Measurements from ENCODE around the gene MYO7B. TPM values are rescaled to one million over a fixed set of nuclear protein-coding genes. Genes with fewer than 3 reads are reported as not detected.

The MYO7B gene
- total RNA-seq, 1 donor from 2014 or later, result 0.44 TPM

DNA sequence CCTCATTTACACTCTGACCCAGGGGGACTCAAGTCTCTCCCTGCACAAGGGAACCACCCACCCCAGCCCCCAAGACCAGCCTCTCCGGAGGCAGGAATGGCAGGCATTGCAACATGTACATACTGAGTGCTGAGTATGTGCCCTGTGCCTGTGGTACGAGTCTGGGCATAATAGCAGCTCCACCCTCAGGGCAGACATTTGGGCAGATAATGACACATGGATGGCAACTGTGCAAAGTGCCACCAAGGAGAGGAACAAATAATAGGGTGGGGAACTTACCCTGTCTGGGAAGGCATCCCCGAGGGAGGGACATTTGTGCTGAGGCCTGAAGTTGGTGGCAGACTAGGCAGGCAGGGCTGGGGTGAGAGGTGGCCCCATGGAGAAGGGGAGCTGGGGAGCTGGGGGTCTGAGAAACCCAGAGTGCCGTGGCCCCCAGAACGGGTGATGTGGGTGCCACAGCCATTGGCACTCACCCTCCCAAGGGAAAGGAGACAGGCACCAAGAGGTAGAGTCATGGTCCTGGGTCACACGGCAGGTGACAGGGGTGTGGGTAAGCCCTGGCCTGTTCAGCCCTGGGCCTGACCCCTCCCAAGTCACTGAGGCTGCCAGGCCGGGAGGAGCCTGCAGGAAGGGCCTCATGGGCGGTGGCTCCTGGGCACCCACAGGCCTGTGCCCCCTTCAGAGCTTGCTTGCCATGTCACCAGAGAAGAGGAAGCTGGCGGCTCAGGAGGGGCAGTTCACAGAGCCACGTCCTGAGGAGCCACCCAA lies 94.8 kb downstream of the MYO7B start:
- H3K9me3 ChIP-seq (replicated peaks), result no peaks in the 10 kb centered on the region
- DNase-seq, result peak; percentile 16
- TF ChIP-seq, protein P1, sequence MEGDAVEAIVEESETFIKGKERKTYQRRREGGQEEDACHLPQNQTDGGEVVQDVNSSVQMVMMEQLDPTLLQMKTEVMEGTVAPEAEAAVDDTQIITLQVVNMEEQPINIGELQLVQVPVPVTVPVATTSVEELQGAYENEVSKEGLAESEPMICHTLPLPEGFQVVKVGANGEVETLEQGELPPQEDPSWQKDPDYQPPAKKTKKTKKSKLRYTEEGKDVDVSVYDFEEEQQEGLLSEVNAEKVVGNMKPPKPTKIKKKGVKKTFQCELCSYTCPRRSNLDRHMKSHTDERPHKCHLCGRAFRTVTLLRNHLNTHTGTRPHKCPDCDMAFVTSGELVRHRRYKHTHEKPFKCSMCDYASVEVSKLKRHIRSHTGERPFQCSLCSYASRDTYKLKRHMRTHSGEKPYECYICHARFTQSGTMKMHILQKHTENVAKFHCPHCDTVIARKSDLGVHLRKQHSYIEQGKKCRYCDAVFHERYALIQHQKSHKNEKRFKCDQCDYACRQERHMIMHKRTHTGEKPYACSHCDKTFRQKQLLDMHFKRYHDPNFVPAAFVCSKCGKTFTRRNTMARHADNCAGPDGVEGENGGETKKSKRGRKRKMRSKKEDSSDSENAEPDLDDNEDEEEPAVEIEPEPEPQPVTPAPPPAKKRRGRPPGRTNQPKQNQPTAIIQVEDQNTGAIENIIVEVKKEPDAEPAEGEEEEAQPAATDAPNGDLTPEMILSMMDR (IDR thresholded peaks at IDR 0.05; ENCODE audit: borderline replicate concordance), result no peak
- intact Hi-C loops (cut with micrococcal nuclease), result no loop called here
- H3K27ac ChIP-seq (replicated peaks), result peak overlapping the region; percentile 94
- H3K4me3 ChIP-seq, result no peak overlapping the region
- peaks cover 2% of the 10 kb centered on the region for H3K27me3 ChIP-seq (ENCODE audit: low read depth)
- peaks cover 97% of the 10 kb centered on the region for H3K4me1 ChIP-seq
- no peaks in the 10 kb centered on the region for H3K36me3 ChIP-seq

DNA sequence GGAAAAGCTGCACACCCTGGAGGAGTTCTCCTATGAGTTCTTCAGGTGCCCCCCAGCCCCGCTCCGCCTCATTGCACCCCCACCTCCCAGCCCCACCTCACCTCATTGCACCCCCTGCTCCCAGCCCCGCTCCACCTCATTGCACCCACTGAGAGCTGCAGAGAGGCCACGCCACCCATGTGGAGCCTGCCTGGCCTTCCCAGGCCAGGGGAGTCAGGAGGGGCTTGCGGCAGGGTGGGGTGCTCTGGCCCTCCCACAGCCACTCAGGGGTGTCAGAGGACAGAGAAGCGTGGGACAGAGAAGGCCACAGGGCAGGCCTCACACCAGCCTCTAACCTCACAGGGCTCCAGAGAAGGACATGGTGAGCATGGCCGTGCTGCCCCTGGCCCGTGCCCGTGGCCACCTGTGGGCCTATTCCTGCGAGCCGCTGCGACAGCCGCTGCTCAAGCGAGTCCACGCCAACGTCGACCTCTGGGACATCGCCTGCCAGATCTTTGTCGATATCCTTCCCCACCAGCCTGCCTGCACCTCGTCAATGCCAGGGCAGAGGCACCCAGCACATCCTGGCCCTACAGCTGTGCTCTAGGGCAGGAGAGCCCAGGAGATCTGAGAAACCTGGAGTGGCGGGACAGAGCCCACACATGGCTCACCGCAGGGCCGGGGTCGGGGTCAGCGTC lies 95.5 kb downstream of the MYO7B start:
- intact Hi-C loops (cut with micrococcal nuclease), result no loop called here
- TF ChIP-seq, protein P1 (IDR thresholded peaks at IDR 0.05; ENCODE audit: borderline replicate concordance), result no peak
- no peaks in the 10 kb centered on the region for H3K9me3 ChIP-seq (replicated peaks)
- H3K4me1 ChIP-seq, result peaks cover 97% of the 10 kb centered on the region
- no peaks in the 10 kb centered on the region for H3K27me3 ChIP-seq (ENCODE audit: low read depth)
- no peaks in the 10 kb centered on the region for H3K36me3 ChIP-seq
- H3K4me3 ChIP-seq, result no peak overlapping the region
- DNase-seq, result peak; percentile 14
- H3K27ac ChIP-seq (replicated peaks), result peak overlapping the region; percentile 94

DNA sequence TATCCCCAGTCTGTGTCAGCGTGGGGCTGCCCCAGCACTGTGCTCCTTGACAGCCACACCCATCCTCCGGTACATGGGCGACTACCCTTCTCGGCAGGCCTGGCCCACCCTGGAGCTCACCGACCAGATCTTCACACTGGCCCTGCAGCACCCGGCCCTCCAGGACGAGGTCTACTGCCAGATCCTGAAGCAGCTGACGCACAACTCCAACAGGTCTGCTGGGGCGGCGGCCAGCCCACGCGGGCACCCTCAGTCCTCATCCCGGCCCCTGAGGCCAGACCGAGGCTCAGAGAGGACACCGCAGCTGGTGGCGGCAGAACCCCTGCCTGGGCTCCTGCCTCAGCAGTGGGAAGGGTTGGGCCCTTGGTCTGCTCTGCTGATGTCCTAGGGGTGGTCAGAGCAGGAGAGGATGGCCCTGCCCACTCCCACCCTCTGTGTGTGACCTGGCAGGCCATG lies 96.1 kb downstream of the MYO7B start:
- Histone ChIP-seq H3K27me3 (ENCODE audit: low read depth) (no peaks in the 10 kb centered on the region), H3K9me3 (replicated peaks) (no peaks in the 10 kb centered on the region), H3K4me3 (no peak overlapping the region), H3K27ac (replicated peaks) (peak overlapping the region; percentile 94), H3K4me1 (peaks cover 98% of the 10 kb centered on the region), H3K36me3 (no peaks in the 10 kb centered on the region)
- no peak for DNase-seq
- intact Hi-C loops (cut with micrococcal nuclease), result no loop called here
- TF ChIP-seq, protein P1 (IDR thresholded peaks at IDR 0.05; ENCODE audit: borderline replicate concordance), result no peak

DNA sequence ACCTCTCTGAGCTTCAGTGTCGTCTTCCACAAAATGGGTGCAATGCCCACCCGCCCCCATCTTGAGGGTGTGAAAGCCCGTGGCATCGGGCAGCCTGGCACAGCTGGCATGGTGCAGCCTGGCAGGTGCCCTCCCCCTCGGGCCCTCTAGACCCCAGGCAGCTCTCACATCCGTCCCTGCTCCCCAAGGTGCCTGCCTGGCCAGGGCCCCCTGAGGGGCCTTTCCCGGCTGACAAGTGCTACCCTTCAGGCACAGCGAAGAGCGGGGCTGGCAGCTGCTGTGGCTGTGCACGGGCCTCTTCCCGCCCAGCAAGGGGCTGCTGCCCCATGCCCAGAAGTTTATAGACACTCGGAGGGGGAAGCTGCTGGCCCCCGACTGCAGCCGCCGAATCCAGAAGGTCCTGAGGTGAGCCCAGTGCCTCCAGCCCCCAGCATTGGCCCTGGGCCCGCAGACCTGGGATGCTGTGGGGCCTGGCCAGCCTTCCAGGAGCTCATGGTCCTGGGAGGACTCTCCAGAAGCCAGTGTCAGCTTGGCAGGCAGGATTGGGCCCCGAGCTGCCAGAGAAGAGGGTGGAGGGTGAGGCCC lies 96.6 kb downstream of the MYO7B start:
- peaks cover 99% of the 10 kb centered on the region for H3K4me1 ChIP-seq
- no peak for DNase-seq
- intact Hi-C loops (cut with micrococcal nuclease), result no loop called here
- TF ChIP-seq, protein P1 (IDR thresholded peaks at IDR 0.05; ENCODE audit: borderline replicate concordance), result no peak
- H3K4me3 ChIP-seq, result no peak overlapping the region
- H3K27me3 ChIP-seq (ENCODE audit: low read depth), result no peaks in the 10 kb centered on the region
- no peaks in the 10 kb centered on the region for H3K36me3 ChIP-seq
- H3K9me3 ChIP-seq (replicated peaks), result no peaks in the 10 kb centered on the region
- H3K27ac ChIP-seq (replicated peaks), result peak overlapping the region; percentile 94

DNA sequence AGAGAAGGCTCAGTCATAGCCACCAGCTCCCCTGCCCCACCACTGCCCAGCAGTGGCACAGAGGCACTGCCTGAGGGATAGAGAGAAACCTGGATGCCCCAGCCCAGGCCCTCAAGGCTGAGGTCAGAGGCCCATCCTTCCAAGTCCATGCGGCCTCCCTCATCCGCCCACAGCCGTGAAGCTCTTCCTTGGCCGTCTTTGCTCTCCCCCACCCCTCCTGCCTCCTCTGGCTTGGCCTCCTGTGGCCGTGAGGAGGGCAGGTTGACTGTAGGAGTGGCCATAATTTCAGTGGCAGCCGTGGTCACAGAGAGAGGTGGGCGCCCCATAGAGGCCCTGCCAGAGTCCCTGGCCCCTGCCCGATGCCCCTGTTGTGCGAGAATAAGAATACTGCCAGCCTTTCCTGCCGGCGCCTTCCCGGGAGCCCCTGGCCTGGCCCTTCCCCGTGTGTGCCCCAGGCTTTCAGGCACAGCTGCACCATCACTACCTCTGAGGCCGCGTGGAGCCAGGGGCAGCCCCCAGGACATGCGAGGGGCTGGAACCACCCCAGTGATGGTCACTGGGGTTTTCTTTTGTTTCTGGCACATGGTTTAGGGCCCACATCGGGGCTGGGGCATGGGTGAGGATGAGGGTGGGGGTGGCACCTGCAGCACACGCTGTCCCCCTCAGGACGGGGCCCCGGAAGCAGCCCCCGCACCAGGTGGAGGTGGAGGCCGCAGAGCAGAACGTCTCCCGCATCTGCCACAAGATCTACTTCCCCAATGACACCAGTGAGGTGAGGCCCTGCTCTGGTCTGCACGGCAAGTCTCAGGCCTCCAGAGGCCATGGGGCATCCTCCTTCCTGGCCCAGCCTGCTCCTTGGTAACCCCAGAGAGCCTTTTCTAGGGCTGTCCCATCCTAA lies 97.4 kb downstream of the MYO7B start:
- TF ChIP-seq, protein P1 (IDR thresholded peaks at IDR 0.05; ENCODE audit: borderline replicate concordance), result no peak
- no peaks in the 10 kb centered on the region for H3K27me3 ChIP-seq (ENCODE audit: low read depth)
- H3K4me3 ChIP-seq, result no peak overlapping the region
- peaks cover 99% of the 10 kb centered on the region for H3K4me1 ChIP-seq
- no peaks in the 10 kb centered on the region for H3K36me3 ChIP-seq
- intact Hi-C loops (cut with micrococcal nuclease), result no loop called here
- H3K9me3 ChIP-seq (replicated peaks), result no peaks in the 10 kb centered on the region
- peak overlapping the region; percentile 94 for H3K27ac ChIP-seq (replicated peaks)
- DNase-seq, result no peak
